K562 (cell line): ENCODE measurements around the gene KMO. TPM values are rescaled to one million over a fixed set of nuclear protein-coding genes. Genes with fewer than 3 reads are reported as not detected.

ENCODE experiments used
- ARHGAP35 ChIP-seq: fragments of 450-650 bp; IDR thresholded peaks from 2 replicates; pipeline ENCODE4 v1.6.1; 2018; ENCODE audit not compliant: partially characterized antibody
- CBX3 ChIP-seq, 2 experiments: IDR thresholded peaks; 1 replicate in 1 of 2; 2 replicates in 1 of 2; pipeline ENCODE4 v1.6.1; 2012; ENCODE audit warnings: inconsistent platforms in 2 of 2, low read length in 2 of 2, borderline replicate concordance in 1 of 2, control low read depth in 1 of 2
- CC2D1A ChIP-seq: fragments of 450-650 bp; IDR thresholded peaks from 2 replicates; pipeline ENCODE4 v1.6.1; 2017; ENCODE audit warnings: mild to moderate bottlenecking
- ESRRA ChIP-seq: fragments of 450-650 bp; IDR thresholded peaks from 2 replicates; pipeline ENCODE4 v1.6.1; 2014; ENCODE audit warnings: low read depth, mild to moderate bottlenecking, moderate library complexity, borderline replicate concordance
- EZH2 ChIP-seq: IDR thresholded peaks from 2 replicates; pipeline ENCODE4 v1.6.1; 2012; ENCODE audit warnings: low read depth, mild to moderate bottlenecking, inconsistent platforms, low read length, borderline replicate concordance
- GABPB2 ChIP-seq: fragments of 250-450 bp; sonication (Bioruptor Pico); conservative IDR thresholded peaks from 2 replicates; pipeline ENCODE4 v1.5.1; 2021; ENCODE audit warnings: mild to moderate bottlenecking
- HDAC1 ChIP-seq, 2 experiments: fragments of 450-650 bp; IDR thresholded peaks; 2 replicates each; pipeline ENCODE4 v1.6.1; 2016 to 2017; ENCODE audit warnings: inconsistent platforms in 1 of 2, mild to moderate bottlenecking in 1 of 2, moderate library complexity in 1 of 2
- KLF1 ChIP-seq: fragments of 450-650 bp; IDR thresholded peaks from 2 replicates; pipeline ENCODE4 v1.6.1; 2016; ENCODE audit warnings: missing genetic modification characterization, missing compliant biosample characterization
- KLF6 ChIP-seq: fragments of 250-450 bp; sonication (Bioruptor Pico); IDR thresholded peaks from 2 replicates; pipeline ENCODE4 v1.4.0; 2020; ENCODE audit warnings: mild to moderate bottlenecking, moderate library complexity, borderline replicate concordance
- L3MBTL2 ChIP-seq: fragments of 450-650 bp; IDR thresholded peaks from 2 replicates; pipeline ENCODE4 v1.6.1; 2016; ENCODE audit warnings: mild to moderate bottlenecking, moderate library complexity
- MAFG ChIP-seq: fragments of 450-650 bp; conservative IDR thresholded peaks from 2 replicates; pipeline ENCODE4 v1.6.1; 2016; ENCODE audit warnings: missing genetic modification characterization, missing compliant biosample characterization
- MAZ ChIP-seq, 2 experiments: fragments of 450-650 bp in 1 of 2; sonication (generic) in 1 of 2; formaldehyde crosslinking; IDR thresholded peaks in 1 of 2; conservative IDR thresholded peaks in 1 of 2; 2 replicates each; pipeline versions ENCODE4 v1.4.0 to v1.5.0; 2020; ENCODE audit warnings: mild to moderate bottlenecking in 1 of 2, missing genetic modification reagents in 1 of 2
- MYNN ChIP-seq, 2 experiments: sonication (generic); formaldehyde crosslinking in 1 of 2; IDR thresholded peaks; 2 replicates each; pipeline versions ENCODE4 v1.5.0 to v1.6.1; 2016 to 2020; ENCODE audit warnings: antibody characterized with exemption in 1 of 2, missing genetic modification reagents in 1 of 2
- SMARCB1 ChIP-seq: IDR thresholded peaks from 2 replicates; pipeline ENCODE4 v1.6.1; 2011; ENCODE audit warnings: improper control_type of control experiment, low read depth; ENCODE audit not compliant: insufficient read length
- ZNF174 ChIP-seq: fragments of 250-450 bp; sonication (Bioruptor Pico); IDR thresholded peaks from 2 replicates; pipeline ENCODE4 v1.4.0; 2020; ENCODE audit warnings: mild to moderate bottlenecking
- ZNF24 ChIP-seq: fragments of 450-650 bp; IDR thresholded peaks from 2 replicates; pipeline ENCODE4 v1.6.1; 2016
- polyA plus RNA-seq, 8 experiments: library from polyadenylated mRNA; depleted of rRNA in 4 of 8; stranded (reverse) in 5 of 8; unstranded in 3 of 8; fragments of >200 nt; fragmentation: Nextera tagmentation in 2 of 8; fragmentation: Illumina TruSeq in 1 of 8; extraction: Ambion mirVana in 2 of 8; extraction: Trizol in 1 of 8; gene quantifications; 2 replicates each; pipeline versions ENCODE4 v1.2.1 to v1.2.3, GENCODE V29; 2011 to 2014; ENCODE audit warnings: inconsistent platforms in 1 of 8, missing spikeins in 1 of 8
- total RNA-seq, 7 experiments: library from RNA; depleted of rRNA in 6 of 7; stranded (reverse); fragments of >200 nt in 6 of 7; fragmentation: Illumina TruSeq in 2 of 7; extraction: Trizol in 2 of 7; gene quantifications; 2 replicates each; pipeline versions ENCODE4 v1.2.1 to v1.2.3, GENCODE V29; 2011 to 2021; ENCODE audit warnings: low replicate concordance in 1 of 7
- TF ChIP-seq, protein P1 (sequence below): fragments of 250-450 bp; sonication (Bioruptor Pico); IDR thresholded peaks from 2 replicates; pipeline ENCODE4 v1.8.0; 2022; ENCODE audit warnings: inconsistent platforms, mild to moderate bottlenecking, moderate library complexity, borderline replicate concordance
- TF ChIP-seq, protein P2 (sequence below): fragments of 450-650 bp; IDR thresholded peaks from 2 replicates; pipeline ENCODE4 v1.7.0; 2016; ENCODE audit warnings: borderline replicate concordance
- TF ChIP-seq, protein P3 (sequence below): fragments of 450-650 bp; IDR thresholded peaks from 2 replicates; pipeline ENCODE4 v1.6.1; 2014; ENCODE audit warnings: low read depth, mild to moderate bottlenecking, moderate library complexity, borderline replicate concordance
- TF ChIP-seq, protein P4 (sequence below), 2 experiments: fragments of 450-650 bp in 1 of 2; sonication (generic) in 1 of 2; formaldehyde crosslinking in 1 of 2; IDR thresholded peaks in 1 of 2; conservative IDR thresholded peaks in 1 of 2; 2 replicates each; pipeline versions ENCODE4 v1.6.1 to v1.8.1; 2016 to 2023; ENCODE audit warnings: mild to moderate bottlenecking in 2 of 2, moderate library complexity in 2 of 2, inconsistent platforms in 1 of 2, missing genetic modification reagents in 1 of 2

The KMO gene
- total and polyA plus RNA-seq, 9 of the 15 experiments (the other 6 are each of a cell fraction or from before 2014, with no cell fraction given) = 0.01 to 0.11 (median 0.01) TPM; not detected in 6

DNA sequence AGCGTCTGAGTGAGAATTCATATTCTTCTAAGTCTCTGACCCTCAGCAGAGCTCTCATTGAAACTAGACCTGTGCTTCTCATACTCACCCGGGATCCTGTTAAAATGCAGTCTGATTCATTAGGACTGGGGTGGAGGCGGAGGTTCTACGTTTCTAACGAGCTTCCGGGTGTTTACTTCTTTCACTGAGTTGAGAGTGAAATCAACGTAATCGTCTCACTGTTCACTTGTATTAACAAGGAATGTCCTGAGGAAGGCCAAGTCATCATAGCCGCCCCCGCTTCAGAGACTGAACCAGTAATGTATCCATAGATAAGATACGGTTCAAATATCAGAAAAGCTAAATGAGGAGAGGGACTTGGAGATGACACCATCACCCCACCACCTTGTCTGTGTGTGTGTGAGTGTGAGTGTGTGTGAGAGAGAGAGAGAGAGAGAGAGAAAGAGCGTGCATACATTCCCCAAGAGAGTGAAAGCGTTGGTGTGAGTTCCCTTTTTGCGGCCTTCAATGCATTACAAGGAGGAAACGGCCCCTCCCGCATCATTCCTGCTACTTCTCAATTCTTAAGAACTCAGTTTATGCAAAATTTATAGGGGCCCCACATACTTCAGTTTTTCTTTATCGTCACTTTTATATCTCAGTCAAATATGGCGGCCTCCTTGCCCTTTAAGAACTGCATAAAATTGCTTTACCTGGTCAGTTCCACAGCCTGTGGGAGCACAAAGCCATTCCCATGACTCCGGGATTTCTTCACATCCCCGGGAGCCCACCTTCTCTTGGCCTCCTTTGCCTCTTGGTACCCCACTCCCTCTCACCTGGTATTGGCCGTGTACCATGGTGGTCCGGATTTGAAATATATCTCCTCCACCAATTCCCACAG is 19.8 kb downstream of the KMO start (continued):
- no peak for TF ChIP-seq SMARCB1
- peak; percentile 57 to 70; a peak in 2 of 4 replicates for TF ChIP-seq MAZ (CRISPR knock-in tag; conservative IDR thresholded peaks at IDR 0.05 in 1 of 2, IDR thresholded peaks at IDR 0.05 in 1 of 2)
- TF ChIP-seq, protein P1, sequence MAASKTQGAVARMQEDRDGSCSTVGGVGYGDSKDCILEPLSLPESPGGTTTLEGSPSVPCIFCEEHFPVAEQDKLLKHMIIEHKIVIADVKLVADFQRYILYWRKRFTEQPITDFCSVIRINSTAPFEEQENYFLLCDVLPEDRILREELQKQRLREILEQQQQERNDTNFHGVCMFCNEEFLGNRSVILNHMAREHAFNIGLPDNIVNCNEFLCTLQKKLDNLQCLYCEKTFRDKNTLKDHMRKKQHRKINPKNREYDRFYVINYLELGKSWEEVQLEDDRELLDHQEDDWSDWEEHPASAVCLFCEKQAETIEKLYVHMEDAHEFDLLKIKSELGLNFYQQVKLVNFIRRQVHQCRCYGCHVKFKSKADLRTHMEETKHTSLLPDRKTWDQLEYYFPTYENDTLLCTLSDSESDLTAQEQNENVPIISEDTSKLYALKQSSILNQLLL (CRISPR knock-in tag) = no peak
- TF ChIP-seq ZNF174 = no peak
- peak; percentile 36; the same call in 1 of the 2 replicates for TF ChIP-seq ESRRA
- TF ChIP-seq, protein P2, sequence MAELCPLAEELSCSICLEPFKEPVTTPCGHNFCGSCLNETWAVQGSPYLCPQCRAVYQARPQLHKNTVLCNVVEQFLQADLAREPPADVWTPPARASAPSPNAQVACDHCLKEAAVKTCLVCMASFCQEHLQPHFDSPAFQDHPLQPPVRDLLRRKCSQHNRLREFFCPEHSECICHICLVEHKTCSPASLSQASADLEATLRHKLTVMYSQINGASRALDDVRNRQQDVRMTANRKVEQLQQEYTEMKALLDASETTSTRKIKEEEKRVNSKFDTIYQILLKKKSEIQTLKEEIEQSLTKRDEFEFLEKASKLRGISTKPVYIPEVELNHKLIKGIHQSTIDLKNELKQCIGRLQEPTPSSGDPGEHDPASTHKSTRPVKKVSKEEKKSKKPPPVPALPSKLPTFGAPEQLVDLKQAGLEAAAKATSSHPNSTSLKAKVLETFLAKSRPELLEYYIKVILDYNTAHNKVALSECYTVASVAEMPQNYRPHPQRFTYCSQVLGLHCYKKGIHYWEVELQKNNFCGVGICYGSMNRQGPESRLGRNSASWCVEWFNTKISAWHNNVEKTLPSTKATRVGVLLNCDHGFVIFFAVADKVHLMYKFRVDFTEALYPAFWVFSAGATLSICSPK = no peak
- TF ChIP-seq KLF6 (CRISPR knock-in tag) = no peak
- peak; percentile 38; the same call in 1 of the 2 replicates for TF ChIP-seq L3MBTL2
- no peak for TF ChIP-seq KLF1 (tag)
- TF ChIP-seq EZH2 = no peak
- TF ChIP-seq MAFG (tag) = peak; percentile 48; the same call in 1 of the 2 replicates
- peak in 1 of 2 experiments; percentile 74; a peak in 1 of 4 replicates for TF ChIP-seq HDAC1 (IDR thresholded peaks at IDR 0.05)
- TF ChIP-seq CBX3 (IDR thresholded peaks at IDR 0.05; ENCODE audit: borderline replicate concordance in 1 of 2, low read length in 2 of 2) = peak in 1 of 2 experiments; percentile 63; a peak in 1 of 3 replicates
- TF ChIP-seq, protein P3, sequence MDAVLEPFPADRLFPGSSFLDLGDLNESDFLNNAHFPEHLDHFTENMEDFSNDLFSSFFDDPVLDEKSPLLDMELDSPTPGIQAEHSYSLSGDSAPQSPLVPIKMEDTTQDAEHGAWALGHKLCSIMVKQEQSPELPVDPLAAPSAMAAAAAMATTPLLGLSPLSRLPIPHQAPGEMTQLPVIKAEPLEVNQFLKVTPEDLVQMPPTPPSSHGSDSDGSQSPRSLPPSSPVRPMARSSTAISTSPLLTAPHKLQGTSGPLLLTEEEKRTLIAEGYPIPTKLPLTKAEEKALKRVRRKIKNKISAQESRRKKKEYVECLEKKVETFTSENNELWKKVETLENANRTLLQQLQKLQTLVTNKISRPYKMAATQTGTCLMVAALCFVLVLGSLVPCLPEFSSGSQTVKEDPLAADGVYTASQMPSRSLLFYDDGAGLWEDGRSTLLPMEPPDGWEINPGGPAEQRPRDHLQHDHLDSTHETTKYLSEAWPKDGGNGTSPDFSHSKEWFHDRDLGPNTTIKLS = peak; percentile 49; the same call in 1 of the 2 replicates
- TF ChIP-seq MYNN (IDR thresholded peaks at IDR 0.05) = peak; percentile 96
- TF ChIP-seq MYNN (CRISPR knock-in tag; IDR thresholded peaks at IDR 0.05) = no peak
- peak; percentile 58; the same call in 1 of the 2 replicates for TF ChIP-seq CC2D1A
- TF ChIP-seq ZNF24 = peak; percentile 78
- TF ChIP-seq, protein P4, sequence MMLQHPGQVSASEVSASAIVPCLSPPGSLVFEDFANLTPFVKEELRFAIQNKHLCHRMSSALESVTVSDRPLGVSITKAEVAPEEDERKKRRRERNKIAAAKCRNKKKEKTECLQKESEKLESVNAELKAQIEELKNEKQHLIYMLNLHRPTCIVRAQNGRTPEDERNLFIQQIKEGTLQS (IDR thresholded peaks at IDR 0.05) = peak; percentile 72
- TF ChIP-seq, protein P4 (CRISPR knock-in tag; conservative IDR thresholded peaks at IDR 0.05) = no peak
- TF ChIP-seq ARHGAP35 = no peak
- no peak for TF ChIP-seq GABPB2 (CRISPR knock-in tag)
